ENCODE measurements around the gene DOCK2.
"Not testable (repeated sequence)": the region's sequence is repeated elsewhere in the genome, so short reads cannot be mapped to it uniquely, and the experiment has no call there.

GRCh38 chr5:169725665-169726064 lies 88.6 kb downstream of the DOCK2 start:
- not testable (repeated sequence) for TF ChIP-seq CTCF, EP300 (IDR thresholded peaks at IDR 0.05)

Data from upper lobe of left lung (tissue), 4 donors.